Colonic mucosa (tissue), 4 donors: ENCODE measurements around the gene KRT28. TPM values are rescaled to one million over a fixed set of nuclear protein-coding genes. Genes with fewer than 3 reads are reported as not detected.

Experiments used
- DNase-seq: peaks from one replicate; pipeline ENCODE4 v3.0.0-alpha.2; 2020
- H3K27ac ChIP-seq: fragments of 200-600 bp; one replicate; pipeline ENCODE4 v1.8.0; 2021
- H3K27me3 ChIP-seq: fragments of 200-600 bp; one replicate; pipeline ENCODE4 v1.8.0; 2021
- H3K36me3 ChIP-seq: fragments of 200-600 bp; one replicate; pipeline ENCODE4 v1.8.0; 2021
- H3K4me1 ChIP-seq: fragments of 200-600 bp; one replicate; pipeline ENCODE4 v1.8.0; 2021; ENCODE audit warnings: mild to moderate bottlenecking
- H3K4me3 ChIP-seq: fragments of 200-600 bp; one replicate; pipeline ENCODE4 v1.8.0; 2021
- H3K9ac ChIP-seq, 2 donors: one replicate each; pipeline ENCODE4 v1.7.0; 2013; ENCODE audit warnings: control low read depth in 2 of 2, low read depth in 2 of 2, low read length in 2 of 2
- H3K9me3 ChIP-seq: fragments of 200-600 bp; one replicate; pipeline ENCODE4 v1.8.0; 2021
- intact Hi-C: fragments of 100-400 bp; cut with DNase I; formaldehyde crosslinking; loops from one replicate; pipeline ENCODE4 v1.14.1; 2022
- total RNA-seq, 2 donors: library from RNA; stranded (reverse); fragmentation: NEBNext Ultra II Directional in 1 of 2; extraction: Animal tissue kit (Norgen Biotek cat#: 25700) in 1 of 2; gene quantifications; one replicate each; pipeline ENCODE4 v1.2.1, GENCODE V29; 2021
- TF ChIP-seq, protein P1 (sequence below): fragments of 200-600 bp; IDR thresholded peaks from one replicate; pipeline ENCODE4 v1.8.0; 2022; ENCODE audit warnings: antibody characterized with exemption, mild to moderate bottlenecking
- donor health status: healthy.
- donor health status: DM: no; HTN: no; CAD: no.
- donor health status: DM: no; HTN: no; CAD: no.

KRT28 gene
- total RNA-seq, 2 donors from 2014 or later: not detected

DNA sequence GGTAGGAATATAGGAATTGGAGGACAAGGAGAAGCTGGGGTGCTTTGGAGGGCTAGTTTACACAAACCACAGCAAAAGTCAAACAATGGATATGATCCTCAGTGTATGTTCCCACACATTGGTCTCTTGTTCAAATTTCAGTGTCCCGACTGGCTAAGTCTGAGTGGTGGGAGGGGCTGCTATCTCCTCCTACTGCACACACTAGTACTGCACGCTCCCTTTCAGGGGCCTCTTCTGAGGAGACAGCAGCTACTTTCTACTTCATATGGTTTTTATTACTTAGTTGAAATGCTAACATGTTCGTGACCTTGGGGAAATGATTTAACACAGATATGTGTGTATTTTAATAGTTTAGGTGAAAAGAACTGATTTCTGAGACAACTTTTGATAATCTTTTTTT, 41.5 kb upstream of the KRT28 start:
- H3K9me3 ChIP-seq: no peaks in the 10 kb centered on the region
- H3K27me3 ChIP-seq: no peaks in the 10 kb centered on the region
- DNase-seq: no peak
- no peaks in the 10 kb centered on the region for H3K4me1 ChIP-seq
- H3K4me3 ChIP-seq: no peak overlapping the region
- TF ChIP-seq, protein P1, sequence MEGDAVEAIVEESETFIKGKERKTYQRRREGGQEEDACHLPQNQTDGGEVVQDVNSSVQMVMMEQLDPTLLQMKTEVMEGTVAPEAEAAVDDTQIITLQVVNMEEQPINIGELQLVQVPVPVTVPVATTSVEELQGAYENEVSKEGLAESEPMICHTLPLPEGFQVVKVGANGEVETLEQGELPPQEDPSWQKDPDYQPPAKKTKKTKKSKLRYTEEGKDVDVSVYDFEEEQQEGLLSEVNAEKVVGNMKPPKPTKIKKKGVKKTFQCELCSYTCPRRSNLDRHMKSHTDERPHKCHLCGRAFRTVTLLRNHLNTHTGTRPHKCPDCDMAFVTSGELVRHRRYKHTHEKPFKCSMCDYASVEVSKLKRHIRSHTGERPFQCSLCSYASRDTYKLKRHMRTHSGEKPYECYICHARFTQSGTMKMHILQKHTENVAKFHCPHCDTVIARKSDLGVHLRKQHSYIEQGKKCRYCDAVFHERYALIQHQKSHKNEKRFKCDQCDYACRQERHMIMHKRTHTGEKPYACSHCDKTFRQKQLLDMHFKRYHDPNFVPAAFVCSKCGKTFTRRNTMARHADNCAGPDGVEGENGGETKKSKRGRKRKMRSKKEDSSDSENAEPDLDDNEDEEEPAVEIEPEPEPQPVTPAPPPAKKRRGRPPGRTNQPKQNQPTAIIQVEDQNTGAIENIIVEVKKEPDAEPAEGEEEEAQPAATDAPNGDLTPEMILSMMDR: no peak
- no peaks in the 10 kb centered on the region for H3K36me3 ChIP-seq
- no peak overlapping the region for H3K27ac ChIP-seq
- no peak overlapping the region for H3K9ac ChIP-seq
- intact Hi-C loops: no loop called here

DNA sequence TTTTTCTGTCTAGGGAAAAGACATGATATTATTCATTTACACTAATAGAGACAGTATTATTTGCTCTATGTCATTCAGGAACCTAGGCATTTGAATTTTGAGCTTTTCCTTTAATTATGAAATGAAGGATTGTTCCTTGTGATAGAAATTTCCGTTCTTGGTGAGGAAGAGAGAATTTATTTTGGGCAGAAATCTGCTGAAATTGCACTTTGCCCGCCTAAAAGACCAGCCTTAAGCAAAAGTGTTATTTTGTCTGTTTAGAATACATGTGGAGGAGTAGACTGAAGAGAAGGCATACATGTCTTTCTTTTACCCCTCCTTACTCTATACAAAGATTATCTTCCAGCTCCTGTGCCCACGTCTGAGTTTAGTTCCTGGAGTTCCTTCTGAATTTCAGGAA, 39.4 kb upstream of the KRT28 start:
- Histone ChIP-seq H3K27me3 (no peaks in the 10 kb centered on the region), H3K4me3 (no peak overlapping the region), H3K36me3 (no peaks in the 10 kb centered on the region), H3K4me1 (no peaks in the 10 kb centered on the region), H3K27ac (no peak overlapping the region), H3K9me3 (no peaks in the 10 kb centered on the region), H3K9ac (no peak overlapping the region)
- intact Hi-C loops: no loop called here
- no peak for DNase-seq
- TF ChIP-seq, protein P1: no peak

DNA sequence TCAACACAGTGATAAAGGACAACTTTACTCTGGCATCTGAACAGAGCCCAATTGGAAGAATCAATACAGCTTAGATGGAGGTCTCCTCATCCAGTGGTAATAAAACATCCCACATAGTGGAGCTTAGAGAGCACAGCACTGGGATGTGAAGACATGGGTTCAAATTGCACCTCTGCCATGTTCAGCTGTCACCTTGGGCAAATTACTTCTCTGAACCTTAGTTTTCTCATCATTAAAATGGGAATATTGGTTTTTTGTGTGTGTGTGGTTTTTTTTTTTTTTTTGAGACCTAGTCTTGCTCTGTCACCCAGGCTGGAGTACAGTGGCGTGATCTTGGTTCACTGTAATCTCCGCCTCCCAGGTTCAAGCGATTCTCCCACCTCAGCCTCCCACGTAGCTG, 36.3 kb upstream of the KRT28 start:
- no peak overlapping the region for H3K27ac ChIP-seq
- no peak overlapping the region for H3K9ac ChIP-seq
- no peak overlapping the region for H3K4me3 ChIP-seq
- no peaks in the 10 kb centered on the region for H3K9me3 ChIP-seq
- H3K27me3 ChIP-seq: no peaks in the 10 kb centered on the region
- TF ChIP-seq, protein P1: no peak
- DNase-seq: no peak
- no peaks in the 10 kb centered on the region for H3K36me3 ChIP-seq
- intact Hi-C loops: no loop called here
- H3K4me1 ChIP-seq: no peaks in the 10 kb centered on the region

DNA sequence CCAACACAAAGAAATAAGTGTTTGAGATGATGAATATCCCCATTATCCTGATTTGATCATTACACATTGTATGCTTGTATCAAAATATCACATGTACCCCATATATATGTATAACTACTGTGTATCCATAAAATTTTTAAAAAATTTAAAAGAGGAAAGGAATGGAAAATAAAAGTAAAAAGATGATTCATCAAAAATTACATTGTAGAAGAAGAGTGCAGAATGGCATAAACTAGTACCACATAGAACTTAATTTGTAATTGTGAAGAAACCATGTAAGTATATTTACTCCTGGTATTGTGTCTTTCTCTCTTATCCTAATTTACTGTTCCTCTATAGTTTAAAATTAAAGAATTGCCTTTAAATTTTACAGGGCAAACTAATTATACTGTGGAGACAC, 34.1 kb upstream of the KRT28 start:
- Histone ChIP-seq H3K27ac (no peak overlapping the region), H3K9me3 (no peaks in the 10 kb centered on the region), H3K36me3 (no peaks in the 10 kb centered on the region), H3K9ac (no peak overlapping the region), H3K4me1 (no peaks in the 10 kb centered on the region), H3K4me3 (no peak overlapping the region), H3K27me3 (no peaks in the 10 kb centered on the region)
- intact Hi-C loops: no loop called here
- TF ChIP-seq, protein P1: no peak
- DNase-seq: no peak

DNA sequence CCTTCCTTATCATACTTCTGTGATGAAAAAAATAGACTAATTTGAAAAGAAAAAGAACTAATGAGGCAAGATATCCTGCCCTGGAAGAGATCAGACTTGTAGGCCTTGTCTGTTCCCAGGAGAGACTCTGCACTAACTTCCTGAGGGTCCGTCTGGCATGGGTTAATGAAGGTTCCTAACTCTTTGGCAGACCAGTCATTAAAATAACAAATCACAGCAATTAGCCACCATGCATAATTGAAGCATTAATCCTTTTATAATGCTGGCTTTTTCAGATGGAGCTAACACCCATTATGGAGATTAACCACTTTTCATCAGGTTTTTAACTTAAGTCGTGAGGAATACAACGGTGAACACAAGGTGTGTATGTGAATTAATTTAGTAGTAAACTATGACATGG, 33.1 kb upstream of the KRT28 start:
- Histone ChIP-seq H3K27ac (no peak overlapping the region), H3K36me3 (no peaks in the 10 kb centered on the region), H3K9ac (no peak overlapping the region), H3K4me1 (no peaks in the 10 kb centered on the region), H3K4me3 (no peak overlapping the region), H3K27me3 (no peaks in the 10 kb centered on the region), H3K9me3 (no peaks in the 10 kb centered on the region)
- TF ChIP-seq, protein P1: no peak
- DNase-seq: no peak
- intact Hi-C loops: no loop called here
